Glutamatergic neuron (in vitro differentiated cells): ENCODE data around the gene CLIP4. TPM values are rescaled to one million over a fixed set of nuclear protein-coding genes. Genes with fewer than 3 reads are reported as not detected.
A peak's percentile ranks its signal among the peaks of the same experiment; 100 is the strongest.

Source experiments
- DNase-seq: peaks from one replicate; pipeline ENCODE4 v3.0.0; 2022
- H3K27ac Mint-ChIP-seq: one replicate; pipeline ENCODE4 v1.8.0; 2020; ENCODE audit warnings: mild to moderate bottlenecking, mixed read lengths, inconsistent platforms; ENCODE audit not compliant: unreplicated experiment
- H3K27me3 Mint-ChIP-seq: one replicate; pipeline ENCODE4 v1.8.0; 2020; ENCODE audit warnings: mild to moderate bottlenecking, moderate library complexity, mixed read lengths, inconsistent platforms; ENCODE audit not compliant: unreplicated experiment
- H3K36me3 Mint-ChIP-seq: one replicate; pipeline ENCODE4 v1.8.0; 2020; ENCODE audit warnings: mild to moderate bottlenecking, mixed read lengths, inconsistent platforms; ENCODE audit not compliant: unreplicated experiment
- H3K4me1 Mint-ChIP-seq: one replicate; pipeline ENCODE4 v1.8.0; 2020; ENCODE audit warnings: mild to moderate bottlenecking, low read depth, mixed read lengths, inconsistent platforms; ENCODE audit not compliant: unreplicated experiment
- H3K4me3 Mint-ChIP-seq: one replicate; pipeline ENCODE4 v1.8.0; 2020; ENCODE audit warnings: mild to moderate bottlenecking, mixed read lengths, inconsistent platforms; ENCODE audit not compliant: unreplicated experiment
- H3K9me3 Mint-ChIP-seq: one replicate; pipeline ENCODE4 v1.8.0; 2020; ENCODE audit warnings: mild to moderate bottlenecking, moderate library complexity, mixed read lengths, inconsistent platforms; ENCODE audit not compliant: unreplicated experiment
- total RNA-seq: library from RNA; stranded (reverse); fragmentation: NEBNext Ultra II Directional; extraction: Animal tissue kit (Norgen Biotek cat#: 25700); gene quantifications from one replicate; pipeline ENCODE4 v1.2.1, GENCODE V29; 2021; ENCODE audit not compliant: unreplicated experiment
- TF ChIP-seq, protein P1 (sequence below): fragments of 200-600 bp; sonication (generic); IDR thresholded peaks from one replicate; pipeline ENCODE4 v1.5.0; 2021; ENCODE audit not compliant: partially characterized antibody, unreplicated experiment

CLIP4 gene
- total RNA-seq, 1 donor from 2014 or later, result 3.3 TPM

DNA sequence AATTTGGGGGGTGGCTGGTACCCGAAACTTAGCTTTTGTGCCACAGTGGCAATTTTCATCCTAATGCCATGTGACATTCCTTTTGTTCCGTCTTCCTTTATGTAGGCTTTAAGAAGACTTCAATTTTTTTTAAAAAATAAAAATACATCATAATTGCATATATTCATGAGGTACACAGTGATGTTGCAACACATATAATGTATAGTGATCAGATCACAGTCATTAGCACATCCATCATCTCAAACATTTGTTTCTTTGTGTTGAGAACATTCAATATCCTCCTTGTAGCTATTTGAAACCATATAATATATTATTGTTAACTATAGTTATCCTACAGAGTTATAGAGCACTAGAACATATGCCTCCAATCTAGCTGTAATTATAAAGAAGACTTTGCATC, 6.0 kb upstream of the CLIP4 start:
- peaks cover 3% of the 10 kb centered on the region for H3K27me3 Mint-ChIP-seq
- no peaks in the 10 kb centered on the region for H3K36me3 Mint-ChIP-seq
- no peaks in the 10 kb centered on the region for H3K9me3 Mint-ChIP-seq
- no peak for DNase-seq
- H3K27ac Mint-ChIP-seq, result no peak overlapping the region
- TF ChIP-seq, protein P1, sequence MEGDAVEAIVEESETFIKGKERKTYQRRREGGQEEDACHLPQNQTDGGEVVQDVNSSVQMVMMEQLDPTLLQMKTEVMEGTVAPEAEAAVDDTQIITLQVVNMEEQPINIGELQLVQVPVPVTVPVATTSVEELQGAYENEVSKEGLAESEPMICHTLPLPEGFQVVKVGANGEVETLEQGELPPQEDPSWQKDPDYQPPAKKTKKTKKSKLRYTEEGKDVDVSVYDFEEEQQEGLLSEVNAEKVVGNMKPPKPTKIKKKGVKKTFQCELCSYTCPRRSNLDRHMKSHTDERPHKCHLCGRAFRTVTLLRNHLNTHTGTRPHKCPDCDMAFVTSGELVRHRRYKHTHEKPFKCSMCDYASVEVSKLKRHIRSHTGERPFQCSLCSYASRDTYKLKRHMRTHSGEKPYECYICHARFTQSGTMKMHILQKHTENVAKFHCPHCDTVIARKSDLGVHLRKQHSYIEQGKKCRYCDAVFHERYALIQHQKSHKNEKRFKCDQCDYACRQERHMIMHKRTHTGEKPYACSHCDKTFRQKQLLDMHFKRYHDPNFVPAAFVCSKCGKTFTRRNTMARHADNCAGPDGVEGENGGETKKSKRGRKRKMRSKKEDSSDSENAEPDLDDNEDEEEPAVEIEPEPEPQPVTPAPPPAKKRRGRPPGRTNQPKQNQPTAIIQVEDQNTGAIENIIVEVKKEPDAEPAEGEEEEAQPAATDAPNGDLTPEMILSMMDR, result no peak
- no peak overlapping the region for H3K4me3 Mint-ChIP-seq
- peaks cover 3% of the 10 kb centered on the region for H3K4me1 Mint-ChIP-seq

DNA sequence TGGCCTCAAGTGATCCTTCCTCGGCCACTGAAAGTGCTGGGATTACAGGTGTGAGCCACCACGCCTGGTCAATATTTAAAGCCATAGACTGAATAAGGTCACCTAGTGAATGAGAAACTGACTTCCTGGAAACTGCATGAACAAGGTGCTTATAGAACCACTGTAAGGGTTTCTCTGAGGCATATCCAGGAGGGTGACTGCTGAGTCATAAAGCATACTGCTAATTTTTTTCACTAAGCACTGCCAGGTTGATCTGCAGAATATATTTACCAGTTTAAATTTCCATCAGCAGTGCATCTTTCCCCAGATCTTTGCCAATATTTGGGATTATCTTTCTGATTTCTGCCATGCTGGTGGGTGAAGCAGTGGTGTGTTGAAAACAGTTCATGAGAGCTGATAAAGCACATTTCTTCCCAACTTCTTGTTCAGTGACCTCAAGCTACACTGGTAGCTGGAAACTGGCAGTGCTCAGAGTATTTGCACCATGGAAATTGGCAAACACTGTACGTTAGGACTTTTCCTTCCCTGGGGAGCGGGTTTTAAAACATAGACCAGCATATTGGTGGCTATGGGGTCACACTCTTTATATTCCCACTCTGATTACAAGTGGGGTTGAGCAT, 4.2 kb upstream of the CLIP4 start:
- peaks cover 6% of the 10 kb centered on the region for H3K27me3 Mint-ChIP-seq
- peaks cover 5% of the 10 kb centered on the region for H3K9me3 Mint-ChIP-seq
- H3K36me3 Mint-ChIP-seq, result no peaks in the 10 kb centered on the region
- DNase-seq, result no peak
- TF ChIP-seq, protein P1, result no peak
- peaks cover 8% of the 10 kb centered on the region for H3K4me1 Mint-ChIP-seq
- H3K4me3 Mint-ChIP-seq, result no peak overlapping the region
- no peak overlapping the region for H3K27ac Mint-ChIP-seq

DNA sequence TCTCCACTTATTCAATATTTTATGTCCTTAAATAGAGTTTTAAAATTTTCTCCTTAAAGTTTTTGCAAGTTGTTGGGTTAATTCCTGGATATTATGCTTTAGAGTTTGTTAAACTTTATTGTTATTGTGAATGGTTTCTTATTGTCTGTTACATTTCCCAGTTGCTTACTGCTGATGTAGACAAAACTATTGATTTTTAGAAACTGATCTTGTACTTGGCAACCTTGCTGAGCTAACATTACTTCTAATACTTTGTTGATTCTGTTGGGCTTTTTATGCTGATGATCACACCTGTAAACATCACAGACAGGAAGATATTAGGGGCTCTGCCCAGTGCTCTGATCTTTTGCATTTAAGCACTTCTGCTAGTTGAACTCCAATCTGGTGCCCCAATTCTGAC, 2.8 kb upstream of the CLIP4 start:
- Mint-ChIP-seq H3K36me3 (no peaks in the 10 kb centered on the region), H3K9me3 (peaks cover 5% of the 10 kb centered on the region), H3K27ac (no peak overlapping the region), H3K27me3 (peaks cover 7% of the 10 kb centered on the region), H3K4me1 (peaks cover 9% of the 10 kb centered on the region), H3K4me3 (no peak overlapping the region)
- TF ChIP-seq, protein P1, result no peak
- no peak for DNase-seq

DNA sequence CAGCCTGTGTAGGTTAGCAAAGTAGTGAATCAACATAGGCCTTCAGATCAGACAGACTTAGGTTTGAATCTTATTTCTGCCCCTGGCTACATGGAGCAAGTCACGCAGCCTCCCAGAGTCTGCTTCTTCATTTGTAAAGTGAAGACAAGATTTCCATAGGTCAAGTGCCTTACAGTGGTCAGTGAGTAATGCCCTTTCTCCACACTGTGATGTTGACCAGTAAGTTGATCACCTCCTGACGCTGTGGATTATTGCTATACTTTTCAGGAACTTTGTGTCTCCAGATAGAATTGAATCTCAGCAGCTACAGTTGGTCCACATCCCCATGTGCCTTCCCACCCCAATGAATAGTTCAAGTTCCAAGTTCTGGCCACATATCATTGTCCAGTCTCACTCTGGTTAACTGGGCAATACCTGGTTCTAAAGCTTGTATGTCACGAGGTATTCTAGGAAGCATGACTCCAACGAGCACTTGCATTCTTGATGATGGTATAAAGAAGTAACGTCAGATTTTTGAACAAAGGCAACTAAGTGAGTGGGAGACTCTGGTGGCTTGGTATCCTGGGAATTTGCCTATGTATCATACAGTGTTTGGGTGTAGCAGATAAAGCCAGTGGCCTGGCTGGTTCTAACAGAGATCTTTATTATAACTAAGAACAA, 2.1 kb upstream of the CLIP4 start:
- Mint-ChIP-seq H3K4me3 (no peak overlapping the region), H3K9me3 (peaks cover 5% of the 10 kb centered on the region), H3K36me3 (no peaks in the 10 kb centered on the region), H3K4me1 (peaks cover 9% of the 10 kb centered on the region), H3K27ac (no peak overlapping the region), H3K27me3 (peaks cover 7% of the 10 kb centered on the region)
- DNase-seq, result no peak
- TF ChIP-seq, protein P1, result no peak

DNA sequence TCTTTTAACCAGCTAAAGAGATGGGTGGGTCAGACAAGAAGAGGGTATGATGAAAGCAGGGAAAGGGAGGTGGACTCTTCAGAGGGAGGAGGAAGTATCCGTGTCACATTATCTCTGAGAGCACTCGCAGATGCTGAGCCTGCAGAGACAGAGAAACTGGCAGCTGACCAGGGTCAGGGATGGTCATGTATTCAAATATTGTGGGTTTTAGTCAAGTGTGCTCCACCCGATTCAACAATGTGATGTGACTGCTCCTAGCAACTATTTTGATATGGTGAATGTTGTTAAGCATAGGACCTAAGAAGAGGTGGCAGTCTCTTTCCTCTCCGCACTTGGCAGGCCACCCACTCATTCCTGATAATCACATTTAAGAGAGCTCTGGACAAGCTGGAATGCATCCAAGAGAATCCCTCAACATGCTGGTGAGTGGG, 1.3 kb upstream of the CLIP4 start:
- peaks cover 7% of the 10 kb centered on the region for H3K27me3 Mint-ChIP-seq
- TF ChIP-seq, protein P1, result no peak
- no peak for DNase-seq
- peak overlapping the region; percentile 92 for H3K4me3 Mint-ChIP-seq
- peaks cover 5% of the 10 kb centered on the region for H3K9me3 Mint-ChIP-seq
- H3K36me3 Mint-ChIP-seq, result no peaks in the 10 kb centered on the region
- H3K4me1 Mint-ChIP-seq, result peaks cover 9% of the 10 kb centered on the region
- H3K27ac Mint-ChIP-seq, result peak overlapping the region; percentile 19
